H9 (cell line): ENCODE measurements around the gene HOXD12. TPM values are rescaled to one million over a fixed set of nuclear protein-coding genes. Genes with fewer than 3 reads are reported as not detected.

Experiments used
- DNase-seq: peaks from one replicate; pipeline ENCODE4 v3.0.0-alpha.2; 2017
- H2AFZ ChIP-seq: one replicate; pipeline ENCODE4 v1.6.1; 2013; ENCODE audit warnings: mild to moderate bottlenecking, low read length, control low read depth, moderate library complexity
- H2AK5ac ChIP-seq: 2 replicates; pipeline ENCODE4 v1.6.1; 2013; ENCODE audit warnings: low read length, control low read depth, mixed read lengths; ENCODE audit not compliant: insufficient read length
- H2BK120ac ChIP-seq: one replicate; pipeline ENCODE4 v1.6.1; 2013; ENCODE audit warnings: low read depth, mild to moderate bottlenecking, low read length, control low read depth, inconsistent platforms; ENCODE audit not compliant: poor library complexity, severe bottlenecking
- H2BK12ac ChIP-seq: 2 replicates; pipeline ENCODE4 v1.6.1; 2013; ENCODE audit warnings: low read length, control low read depth, mixed read lengths, low read depth; ENCODE audit not compliant: insufficient read length
- H2BK15ac ChIP-seq: 2 replicates; pipeline ENCODE4 v1.6.1; 2013; ENCODE audit warnings: low read depth, low read length, control low read depth
- H2BK20ac ChIP-seq: one replicate; pipeline ENCODE4 v1.6.1; 2013; ENCODE audit warnings: low read depth, mild to moderate bottlenecking, low read length, control low read depth, inconsistent platforms; ENCODE audit not compliant: poor library complexity, severe bottlenecking
- H2BK5ac ChIP-seq: 2 replicates; pipeline ENCODE4 v1.6.1; 2013; ENCODE audit warnings: low read length, control low read depth, mixed read lengths; ENCODE audit not compliant: insufficient read length
- H3K14ac ChIP-seq: 2 replicates; pipeline ENCODE4 v1.6.1; 2013; ENCODE audit warnings: low read length, control low read depth; ENCODE audit not compliant: insufficient read depth
- H3K18ac ChIP-seq: 2 replicates; pipeline ENCODE4 v1.6.1; 2013; ENCODE audit warnings: low read depth, mild to moderate bottlenecking, mixed read lengths, low read length, control low read depth; ENCODE audit not compliant: insufficient read length
- H3K23ac ChIP-seq: 2 replicates; pipeline ENCODE4 v1.6.1; 2013; ENCODE audit warnings: low read length, control low read depth, mixed read lengths, low read depth; ENCODE audit not compliant: insufficient read length
- H3K23me2 ChIP-seq: 2 replicates; pipeline ENCODE4 v1.6.1; 2013; ENCODE audit warnings: low read depth, mild to moderate bottlenecking, mixed read lengths, low read length, control low read depth; ENCODE audit not compliant: insufficient read length, poor library complexity, severe bottlenecking
- H3K27ac ChIP-seq: 2 replicates; pipeline ENCODE4 v1.5.1; 2013; ENCODE audit warnings: low read length, control low read depth, mixed read lengths, low read depth; ENCODE audit not compliant: insufficient read length
- H3K27me3 ChIP-seq: 2 replicates; pipeline ENCODE4 v1.6.1; 2013; ENCODE audit warnings: low read length, control low read depth, inconsistent platforms; ENCODE audit not compliant: insufficient read depth
- H3K4ac ChIP-seq: 2 replicates; pipeline ENCODE4 v1.6.1; 2013; ENCODE audit warnings: low read depth, mild to moderate bottlenecking, control low read depth, inconsistent platforms, low read length, moderate library complexity
- H3K4me1 ChIP-seq: 2 replicates; pipeline ENCODE4 v1.6.1; 2013; ENCODE audit warnings: low read length, control low read depth, inconsistent platforms; ENCODE audit not compliant: insufficient read depth
- H3K4me2 ChIP-seq: 2 replicates; pipeline ENCODE4 v1.6.1; 2013; ENCODE audit warnings: low read length, control low read depth, mixed read lengths; ENCODE audit not compliant: insufficient read length, insufficient read depth
- H3K56ac ChIP-seq: 2 replicates; pipeline ENCODE4 v1.6.1; 2013; ENCODE audit warnings: low read depth, mild to moderate bottlenecking, mixed read lengths, low read length, control low read depth; ENCODE audit not compliant: insufficient read length
- H3K79me1 ChIP-seq: 2 replicates; pipeline ENCODE4 v1.6.1; 2013; ENCODE audit warnings: low read depth, mild to moderate bottlenecking, moderate library complexity, low read length, control low read depth, inconsistent platforms; ENCODE audit not compliant: insufficient read depth, poor library complexity, severe bottlenecking
- H3K79me2 ChIP-seq: 2 replicates; pipeline ENCODE4 v1.6.1; 2013; ENCODE audit warnings: low read length, control low read depth, inconsistent platforms; ENCODE audit not compliant: insufficient read depth
- H3K9ac ChIP-seq: 2 replicates; pipeline ENCODE4 v1.6.1; 2013; ENCODE audit warnings: low read length, control low read depth, mixed read lengths; ENCODE audit not compliant: insufficient read length; ENCODE audit errors: extremely low read depth
- H3K9me3 ChIP-seq: one replicate; pipeline ENCODE4 v1.6.1; 2013; ENCODE audit warnings: low read depth, low read length, inconsistent platforms; ENCODE audit not compliant: control insufficient read depth
- H3T11ph ChIP-seq: one replicate; pipeline ENCODE4 v1.6.1; 2013; ENCODE audit warnings: mild to moderate bottlenecking, low read length, control low read depth, inconsistent platforms
- H4K20me1 ChIP-seq: one replicate; pipeline ENCODE4 v1.6.1; 2013; ENCODE audit not compliant: control insufficient read depth, insufficient read length, insufficient read depth
- H4K5ac ChIP-seq: 2 replicates; pipeline ENCODE4 v1.6.1; 2013; ENCODE audit warnings: low read depth, mild to moderate bottlenecking, mixed read lengths, low read length, control low read depth; ENCODE audit not compliant: insufficient read length
- H4K8ac ChIP-seq: replicated peaks from 2 replicates; pipeline ENCODE4 v1.6.1; 2013; ENCODE audit warnings: low read length, control low read depth, mixed read lengths, low read depth; ENCODE audit not compliant: insufficient read length
- H4K91ac ChIP-seq: 2 replicates; pipeline ENCODE4 v1.6.1; 2013; ENCODE audit warnings: low read depth, mild to moderate bottlenecking, moderate library complexity, mixed read lengths, low read length, control low read depth; ENCODE audit not compliant: insufficient read length
- H3K27ac Mint-ChIP-seq, 3 experiments: 2 replicates in 2 of 3; 3 replicates in 1 of 3; pipeline ENCODE4 v1.8.0; 2020 to 2021; ENCODE audit warnings: mixed read lengths in 3 of 3, mild to moderate bottlenecking in 1 of 3, moderate library complexity in 1 of 3
- H3K27me3 Mint-ChIP-seq: 2 replicates; pipeline ENCODE4 v1.8.0; 2021; ENCODE audit warnings: low read depth, mild to moderate bottlenecking, moderate library complexity, mixed read lengths
- H3K36me3 Mint-ChIP-seq, 3 experiments: 2 replicates in 2 of 3; 3 replicates in 1 of 3; pipeline ENCODE4 v1.8.0; 2020 to 2021; ENCODE audit warnings: low read depth in 3 of 3, mixed read lengths in 3 of 3; ENCODE audit not compliant: insufficient read depth in 1 of 3
- H3K4me1 Mint-ChIP-seq, 2 experiments: 2 replicates each; pipeline ENCODE4 v1.8.0; 2020; ENCODE audit warnings: mixed read lengths in 2 of 2
- H3K4me3 Mint-ChIP-seq, 2 experiments: 2 replicates in 1 of 2; 3 replicates in 1 of 2; pipeline ENCODE4 v1.8.0; 2020 to 2021; ENCODE audit warnings: mild to moderate bottlenecking in 2 of 2, mixed read lengths in 2 of 2, moderate library complexity in 1 of 2
- H3K9me3 Mint-ChIP-seq, 2 experiments: 2 replicates in 1 of 2; 3 replicates in 1 of 2; pipeline ENCODE4 v1.8.0; 2020; ENCODE audit warnings: mild to moderate bottlenecking in 2 of 2, mixed read lengths in 2 of 2, moderate library complexity in 1 of 2
- WGBS: extraction: QIAGEN DNeasy Blood & Tissue Kit; methylation state at CpG from one replicate; pipeline ENCODE4 v1.1.7; 2013; ENCODE audit warnings: missing lambda C conversion rate, low lambda C conversion rate, mixed read lengths; ENCODE audit not compliant: insufficient read length; ENCODE audit errors: extremely low coverage; 5-methylcytosine and 5-hydroxymethylcytosine counted together
- total RNA-seq: library from RNA; stranded (reverse); gene quantifications from 2 replicates; pipeline ENCODE4 v1.2.1, GENCODE V29; 2021
- TF ChIP-seq, protein P1 (sequence below): fragments of 200-600 bp; sonication (generic); conservative IDR thresholded peaks from 3 replicates; pipeline ENCODE4 v1.8.0; 2021; ENCODE audit warnings: antibody characterized with exemption, mild to moderate bottlenecking

HOXD12 gene
- total RNA-seq, 1 experiment from 2014 or later = not detected

DNA sequence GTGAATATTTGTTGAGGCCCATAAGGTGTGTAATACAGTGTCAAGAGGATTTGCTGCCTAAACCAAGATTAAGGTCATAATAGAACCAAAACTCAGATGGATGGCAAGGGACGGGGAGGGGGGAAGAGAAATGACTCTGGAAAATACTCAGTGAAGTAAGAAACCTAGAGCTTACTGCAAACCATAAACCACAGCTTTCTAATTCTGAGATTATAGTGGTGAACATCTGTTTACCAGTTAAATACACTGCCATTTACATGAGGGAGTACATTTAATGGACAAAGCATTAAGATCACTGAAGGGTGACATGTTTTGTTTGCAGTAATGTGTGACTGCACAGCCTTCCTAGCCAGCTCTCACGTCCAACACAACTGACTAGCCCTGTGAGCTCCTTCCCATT is 35.6 kb upstream of the HOXD12 start:
- Histone ChIP-seq H3K56ac (no peak overlapping the region), H4K8ac (no peak overlapping the region), H3K9me3 (no peaks in the 10 kb centered on the region), H2AFZ (no peak overlapping the region), H2BK15ac (no peak overlapping the region), H3K79me2 (no peaks in the 10 kb centered on the region), H3K23me2 (peaks cover 3% of the 10 kb centered on the region), H4K20me1 (no peaks in the 10 kb centered on the region), H2BK20ac (no peak overlapping the region), H4K5ac (no peak overlapping the region), H2BK120ac (no peak overlapping the region), H3K27ac (no peak overlapping the region), H2AK5ac (no peak overlapping the region), H3K79me1 (no peaks in the 10 kb centered on the region), H3K18ac (no peak overlapping the region), H2BK12ac (no peak overlapping the region), H3K4me2 (no peak overlapping the region), H4K91ac (no peak overlapping the region), H3K14ac (no peak overlapping the region), H2BK5ac (no peak overlapping the region), H3K27me3 (peaks cover 30% of the 10 kb centered on the region; the same call in 1 of the 2 replicates), H3K23ac (no peak overlapping the region), H3T11ph (no peak overlapping the region), H3K4me1 (no peaks in the 10 kb centered on the region), H3K9ac (no peak overlapping the region), H3K4ac (no peak overlapping the region)
- TF ChIP-seq, protein P1, sequence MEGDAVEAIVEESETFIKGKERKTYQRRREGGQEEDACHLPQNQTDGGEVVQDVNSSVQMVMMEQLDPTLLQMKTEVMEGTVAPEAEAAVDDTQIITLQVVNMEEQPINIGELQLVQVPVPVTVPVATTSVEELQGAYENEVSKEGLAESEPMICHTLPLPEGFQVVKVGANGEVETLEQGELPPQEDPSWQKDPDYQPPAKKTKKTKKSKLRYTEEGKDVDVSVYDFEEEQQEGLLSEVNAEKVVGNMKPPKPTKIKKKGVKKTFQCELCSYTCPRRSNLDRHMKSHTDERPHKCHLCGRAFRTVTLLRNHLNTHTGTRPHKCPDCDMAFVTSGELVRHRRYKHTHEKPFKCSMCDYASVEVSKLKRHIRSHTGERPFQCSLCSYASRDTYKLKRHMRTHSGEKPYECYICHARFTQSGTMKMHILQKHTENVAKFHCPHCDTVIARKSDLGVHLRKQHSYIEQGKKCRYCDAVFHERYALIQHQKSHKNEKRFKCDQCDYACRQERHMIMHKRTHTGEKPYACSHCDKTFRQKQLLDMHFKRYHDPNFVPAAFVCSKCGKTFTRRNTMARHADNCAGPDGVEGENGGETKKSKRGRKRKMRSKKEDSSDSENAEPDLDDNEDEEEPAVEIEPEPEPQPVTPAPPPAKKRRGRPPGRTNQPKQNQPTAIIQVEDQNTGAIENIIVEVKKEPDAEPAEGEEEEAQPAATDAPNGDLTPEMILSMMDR = no peak
- H3K4me1 Mint-ChIP-seq = peaks cover 8 to 19% of the 10 kb centered on the region in 2 experiments; a peak in 3 of 4 replicates
- peaks cover 96% of the 10 kb centered on the region for H3K27me3 Mint-ChIP-seq
- H3K9me3 Mint-ChIP-seq = no peaks in the 10 kb centered on the region; a peak in 2 of 5 replicates
- WGBS = no CpG with 5 or more reads among the region's 2 CpGs
- no peak overlapping the region for H3K4me3 Mint-ChIP-seq
- no peak overlapping the region for H3K27ac Mint-ChIP-seq
- H3K36me3 Mint-ChIP-seq = no peaks in the 10 kb centered on the region
- DNase-seq = no peak
